Measurements from ENCODE around the gene PTPRN2.

DNA sequence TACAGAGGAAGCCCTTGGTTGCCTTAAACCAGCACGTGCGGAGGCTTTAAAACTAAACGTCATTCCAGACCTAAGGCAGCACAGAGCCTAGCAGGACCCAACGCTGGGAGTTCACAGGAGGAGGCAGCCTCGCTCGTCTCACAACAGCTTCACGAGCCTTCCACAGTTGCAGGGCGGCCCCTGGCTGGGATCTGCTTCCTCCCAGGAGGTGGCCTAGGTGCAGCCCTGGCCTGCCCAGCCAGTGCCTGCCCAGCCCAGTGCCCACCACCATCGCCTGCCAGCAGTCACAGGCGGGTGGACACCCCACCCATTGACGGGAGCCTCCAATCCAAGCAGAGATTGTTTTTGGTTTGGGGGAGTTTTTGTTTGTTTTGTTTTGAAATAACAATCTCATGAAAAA lies 96.5 kb downstream of the PTPRN2 start:
- TF ChIP-seq, protein P1, sequence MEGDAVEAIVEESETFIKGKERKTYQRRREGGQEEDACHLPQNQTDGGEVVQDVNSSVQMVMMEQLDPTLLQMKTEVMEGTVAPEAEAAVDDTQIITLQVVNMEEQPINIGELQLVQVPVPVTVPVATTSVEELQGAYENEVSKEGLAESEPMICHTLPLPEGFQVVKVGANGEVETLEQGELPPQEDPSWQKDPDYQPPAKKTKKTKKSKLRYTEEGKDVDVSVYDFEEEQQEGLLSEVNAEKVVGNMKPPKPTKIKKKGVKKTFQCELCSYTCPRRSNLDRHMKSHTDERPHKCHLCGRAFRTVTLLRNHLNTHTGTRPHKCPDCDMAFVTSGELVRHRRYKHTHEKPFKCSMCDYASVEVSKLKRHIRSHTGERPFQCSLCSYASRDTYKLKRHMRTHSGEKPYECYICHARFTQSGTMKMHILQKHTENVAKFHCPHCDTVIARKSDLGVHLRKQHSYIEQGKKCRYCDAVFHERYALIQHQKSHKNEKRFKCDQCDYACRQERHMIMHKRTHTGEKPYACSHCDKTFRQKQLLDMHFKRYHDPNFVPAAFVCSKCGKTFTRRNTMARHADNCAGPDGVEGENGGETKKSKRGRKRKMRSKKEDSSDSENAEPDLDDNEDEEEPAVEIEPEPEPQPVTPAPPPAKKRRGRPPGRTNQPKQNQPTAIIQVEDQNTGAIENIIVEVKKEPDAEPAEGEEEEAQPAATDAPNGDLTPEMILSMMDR (conservative IDR thresholded peaks at IDR 0.05 in 1 of 2, IDR thresholded peaks at IDR 0.05 in 1 of 2; ENCODE audit: extremely low read depth in 1 of 2, insufficient read depth in 1 of 2, low read depth in 1 of 2, low read length in 2 of 2): no peak
- no peak for TF ChIP-seq EZH2 (IDR thresholded peaks at IDR 0.05; ENCODE audit: borderline replicate concordance, low read length)

All from mammary epithelial cell (primary cell).